Thyroid gland (tissue), 4 donors: Measurements from ENCODE around the gene CPD. TPM values are rescaled to one million over a fixed set of nuclear protein-coding genes. Genes with fewer than 3 reads are reported as not detected.
A peak's percentile ranks its signal among the peaks of the same experiment; 100 is the strongest.
"Not testable (repeated sequence)": the region's sequence is repeated elsewhere in the genome, so short reads cannot be mapped to it uniquely, and the experiment has no call there.

Source experiments
- DNase-seq, 2 donors: peaks; one replicate each; pipeline ENCODE4 v3.0.0-alpha.2; 2019
- H3K27ac ChIP-seq, 3 donors: fragments of 200-600 bp; sonication (generic); 1 replicate in 2 of 3; 2 replicates in 1 of 3; pipeline ENCODE4 v1.5.1; 2016 to 2019; ENCODE audit warnings: mild to moderate bottlenecking in 1 of 3, moderate library complexity in 1 of 3
- H3K27me3 ChIP-seq: fragments of 200-600 bp; sonication (generic); one replicate; pipeline ENCODE4 v1.5.1; 2019
- H3K36me3 ChIP-seq, 2 donors: fragments of 200-600 bp; sonication (generic); one replicate each; pipeline ENCODE4 v1.5.1; 2016 to 2019
- H3K4me1 ChIP-seq, 2 donors: fragments of 200-600 bp; sonication (generic); one replicate each; pipeline ENCODE4 v1.5.1; 2017 to 2019
- H3K4me3 ChIP-seq, 3 donors: fragments of 200-600 bp; sonication (generic); replicated peaks in 1 of 3; 1 replicate in 2 of 3; 2 replicates in 1 of 3; pipeline ENCODE4 v1.5.1; 2016; ENCODE audit warnings: mild to moderate bottlenecking in 1 of 3
- H3K9me3 ChIP-seq: fragments of 200-600 bp; sonication (generic); one replicate; pipeline ENCODE4 v1.5.1; 2017
- CTCF ChIP-seq, 6 experiments: fragments of 200-600 bp in 3 of 6; fragments of 450-650 bp in 3 of 6; sonication (generic) in 3 of 6; IDR thresholded peaks; one replicate each; pipeline ENCODE4 v1.5.1; 2016 to 2019; ENCODE audit warnings: antibody characterized with exemption in 6 of 6, mild to moderate bottlenecking in 2 of 6, inconsistent platforms in 1 of 6, moderate library complexity in 1 of 6
- POLR2A ChIP-seq, 2 donors: fragments of 450-650 bp; IDR thresholded peaks; one replicate each; pipeline ENCODE4 v1.6.1; 2017; ENCODE audit warnings: antibody characterized with exemption in 2 of 2, mild to moderate bottlenecking in 2 of 2, moderate library complexity in 1 of 2
- WGBS, 2 donors: methylation state at CpG; one replicate each; pipeline ENCODE4 v1.1.5; 2017; 5-methylcytosine and 5-hydroxymethylcytosine counted together
- intact Hi-C: fragments of 100-400 bp; cut with DNase I; formaldehyde crosslinking; loops from one replicate; pipeline ENCODE4 v1.15.1; 2023
- total RNA-seq, 4 donors: library from RNA; depleted of rRNA; stranded (reverse); fragments of >200 nt; gene quantifications; one replicate each; pipeline ENCODE4 v1.2.3, GENCODE V29; 2016

CPD gene
- total RNA-seq, 4 donors from 2014 or later: 58.2 to 102 (median 79.9) TPM

GRCh38 chr17:30345527-30346075 is 33.1 kb upstream of the CPD start:
- WGBS, 2 donors: 98 to 99% methylated on average over 4 of the region's 4 CpGs
- Histone ChIP-seq H3K27ac (peak overlapping the region in 2 of 3 donors; percentile 79 to 83), H3K9me3 (no peaks in the 10 kb centered on the region), H3K27me3 (no peaks in the 10 kb centered on the region), H3K36me3 (no peaks in the 10 kb centered on the region), H3K4me3 (no peak overlapping the region), H3K4me1 (peaks cover 18 to 27% of the 10 kb centered on the region in 2 donors)
- intact Hi-C loops: no loop called here
- no peak for DNase-seq
- no peak for TF ChIP-seq POLR2A (IDR thresholded peaks at IDR 0.05)

DNA sequence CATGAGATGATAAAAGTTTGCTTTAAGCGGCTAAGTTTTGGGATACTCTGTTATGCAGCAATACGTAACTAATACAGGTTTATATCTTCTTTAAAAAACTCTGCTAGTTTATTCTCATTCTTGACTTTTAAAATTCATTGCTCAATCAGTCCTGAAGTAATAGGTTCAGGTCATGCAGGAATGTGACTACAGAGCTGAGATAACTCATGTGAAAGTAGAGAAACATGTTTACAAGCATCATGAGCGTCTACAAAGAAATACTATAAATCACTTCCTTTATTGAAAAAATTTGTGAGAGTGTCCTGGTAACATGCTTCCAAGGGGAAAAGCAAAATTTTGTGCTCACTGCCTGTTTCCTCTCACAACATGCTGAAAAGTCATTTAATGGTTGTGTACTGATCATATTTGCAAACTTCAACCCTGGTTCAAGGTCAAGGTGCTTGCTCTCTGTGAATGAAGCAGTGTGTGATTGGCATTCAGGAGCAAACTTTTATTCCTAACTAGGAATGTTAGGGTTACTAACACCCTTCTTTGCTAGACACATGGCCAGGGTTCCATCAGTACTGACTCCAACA is 32.4 kb upstream of the CPD start:
- 91 to 92% methylated on average over 3 of the region's 3 CpGs for WGBS, 2 donors
- Histone ChIP-seq H3K36me3 (no peaks in the 10 kb centered on the region), H3K9me3 (no peaks in the 10 kb centered on the region), H3K4me3 (no peak overlapping the region), H3K27me3 (no peaks in the 10 kb centered on the region), H3K4me1 (peaks cover 18 to 23% of the 10 kb centered on the region in 2 donors), H3K27ac (no peak overlapping the region)
- TF ChIP-seq POLR2A (IDR thresholded peaks at IDR 0.05) (no peak), CTCF (IDR thresholded peaks at IDR 0.05) (no peak)
- intact Hi-C loops: no loop called here
- no peak for DNase-seq

GRCh38 chr17:30347488-30347887 is 31.2 kb upstream of the CPD start:
- Histone ChIP-seq H3K27me3 (no peaks in the 10 kb centered on the region), H3K9me3 (no peaks in the 10 kb centered on the region), H3K27ac (no peak overlapping the region), H3K4me1 (peaks cover 18 to 23% of the 10 kb centered on the region in 2 donors), H3K36me3 (no peaks in the 10 kb centered on the region), H3K4me3 (no peak overlapping the region)
- no peak for DNase-seq
- intact Hi-C loops: no loop called here
- TF ChIP-seq POLR2A (IDR thresholded peaks at IDR 0.05) (no peak), CTCF (IDR thresholded peaks at IDR 0.05) (no peak)
- 74% methylated on average over 4 of the region's 4 CpGs for WGBS, 2 donors

- 96% methylated on average over 1 of the region's 1 CpG for WGBS, 2 donors
- intact Hi-C loops: no loop called here
Measured at GRCh38 chr17:30349252-30349651, 29.5 kb upstream of the CPD start.

GRCh38 chr17:30351263-30351662 is 27.5 kb upstream of the CPD start:
- H3K4me3 ChIP-seq, H3K4me1 ChIP-seq, H3K27me3 ChIP-seq, intact Hi-C loops, DNase-seq, H3K27ac ChIP-seq, H3K36me3 ChIP-seq, H3K9me3 ChIP-seq: not testable (repeated sequence)
- WGBS, 2 donors: 90 to 92% methylated on average over 4 of the region's 4 CpGs

More at GRCh38 chr17:30349252-30349651, 29.5 kb upstream of the CPD start:
- no peaks in the 10 kb centered on the region for H3K36me3 ChIP-seq
- no peak overlapping the region for H3K4me3 ChIP-seq
- DNase-seq: no peak
- H3K27ac ChIP-seq: no peak overlapping the region
- H3K9me3 ChIP-seq: no peaks in the 10 kb centered on the region
- TF ChIP-seq POLR2A (IDR thresholded peaks at IDR 0.05) (no peak), CTCF (IDR thresholded peaks at IDR 0.05) (no peak)
- peaks cover 7 to 11% of the 10 kb centered on the region in 2 donors for H3K4me1 ChIP-seq
- H3K27me3 ChIP-seq: no peaks in the 10 kb centered on the region

DNA sequence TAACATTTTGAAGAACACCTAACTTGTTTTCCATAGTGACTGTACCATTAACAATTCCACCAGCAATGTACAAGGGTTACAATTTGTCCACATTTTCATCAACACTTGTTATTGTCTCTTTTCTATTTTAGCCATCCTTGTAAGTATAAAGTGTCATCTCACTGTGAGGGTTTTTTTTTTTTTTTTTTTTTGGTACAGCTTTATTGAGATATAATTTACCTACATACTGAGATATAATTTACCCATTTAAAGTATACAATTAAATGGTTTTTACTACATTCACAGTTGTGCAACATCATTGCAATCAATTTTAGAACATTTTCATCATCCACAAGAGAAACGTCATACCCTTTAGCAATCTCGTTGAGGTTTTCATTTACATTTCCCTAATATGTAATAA is 27.0 kb upstream of the CPD start:
- no peak overlapping the region for H3K4me3 ChIP-seq
- H3K27me3 ChIP-seq: no peaks in the 10 kb centered on the region
- TF ChIP-seq POLR2A (IDR thresholded peaks at IDR 0.05) (no peak), CTCF (IDR thresholded peaks at IDR 0.05) (no peak)
- no peaks in the 10 kb centered on the region for H3K4me1 ChIP-seq
- H3K27ac ChIP-seq: no peak overlapping the region
- intact Hi-C loops: no loop called here
- no peak for DNase-seq
- no peaks in the 10 kb centered on the region for H3K36me3 ChIP-seq
- H3K9me3 ChIP-seq: no peaks in the 10 kb centered on the region
- 95 to 96% methylated on average over 2 of the region's 2 CpGs for WGBS, 2 donors
